HG02943 (cell line): Measurements from ENCODE around the gene ESR2.

ENCODE experiments used
- ATAC-seq: cut with Tn5 transposase; IDR thresholded peaks from one replicate; pipeline ENCODE4 v1.9.1; 2021; ENCODE audit warnings: mild to moderate bottlenecking, low read depth, moderate library complexity; ENCODE audit not compliant: unreplicated experiment

ESR2 gene

GRCh38 chr14:64107438-64107837 lies 186.7 kb downstream of the ESR2 start:
- no peak for ATAC-seq

GRCh38 chr14:64098120-64098519 lies 196.1 kb downstream of the ESR2 start:
- no peak for ATAC-seq

- ATAC-seq: no peak
These were observed 198.6 kb downstream of the ESR2 start for GRCh38 chr14:64095620-64096019.

GRCh38 chr14:64092940-64093339 lies 201.2 kb downstream of the ESR2 start:
- no peak for ATAC-seq

GRCh38 chr14:64092338-64092737 lies 201.8 kb downstream of the ESR2 start:
- ATAC-seq: no peak

- ATAC-seq: no peak
These were observed 203.0 kb downstream of the ESR2 start for GRCh38 chr14:64091217-64091616.

- ATAC-seq: no peak
These were observed 204.3 kb downstream of the ESR2 start for GRCh38 chr14:64089920-64090319.

GRCh38 chr14:64088647-64088964 lies 205.6 kb downstream of the ESR2 start:
- ATAC-seq: no peak

- no peak for ATAC-seq
These were observed 211.3 kb downstream of the ESR2 start for GRCh38 chr14:64082837-64083236.

GRCh38 chr14:64081174-64081746 lies 212.9 kb downstream of the ESR2 start:
- ATAC-seq: no peak

- ATAC-seq: no peak
These were observed 213.7 kb downstream of the ESR2 start for GRCh38 chr14:64080452-64080851.

- ATAC-seq: no peak
These were observed 218.6 kb downstream of the ESR2 start for GRCh38 chr14:64075613-64076005.

- ATAC-seq: no peak
These were observed 219.1 kb downstream of the ESR2 start for GRCh38 chr14:64074961-64075612.

GRCh38 chr14:64069634-64070359 lies 224.4 kb downstream of the ESR2 start:
- no peak for ATAC-seq

GRCh38 chr14:64064447-64064846 lies 229.7 kb downstream of the ESR2 start:
- ATAC-seq: no peak

- ATAC-seq: no peak
These were observed 231.6 kb downstream of the ESR2 start for GRCh38 chr14:64062381-64063115.

- no peak for ATAC-seq
These were observed 232.5 kb downstream of the ESR2 start for GRCh38 chr14:64061706-64062105.

- no peak for ATAC-seq
These were observed 233.1 kb downstream of the ESR2 start for GRCh38 chr14:64061115-64061514.

GRCh38 chr14:64060648-64061096 lies 233.5 kb downstream of the ESR2 start:
- ATAC-seq: no peak

- ATAC-seq: no peak
These were observed 234.0 kb downstream of the ESR2 start for GRCh38 chr14:64060199-64060545.

GRCh38 chr14:64059454-64060198 lies 234.5 kb downstream of the ESR2 start:
- ATAC-seq: no peak
